Sigmoid colon (tissue), 7 donors: ENCODE data around the gene KRT38. TPM values are rescaled to one million over a fixed set of nuclear protein-coding genes. Genes with fewer than 3 reads are reported as not detected.

Experiments
- DNase-seq: peaks from one replicate; pipeline ENCODE4 v3.0.0-alpha.2; 2019
- H3K27ac ChIP-seq, 4 donors: fragments of 200-600 bp; sonication (generic); one replicate each; pipeline ENCODE4 v1.5.1; 2016 to 2019; ENCODE audit warnings: mild to moderate bottlenecking in 1 of 4
- H3K27me3 ChIP-seq, 3 donors: fragments of 200-600 bp; sonication (generic); one replicate each; pipeline ENCODE4 v1.5.1; 2019; ENCODE audit warnings: mild to moderate bottlenecking in 1 of 3
- H3K36me3 ChIP-seq, 4 donors: fragments of 200-600 bp; sonication (generic); one replicate each; pipeline ENCODE4 v1.5.1; 2016 to 2019
- H3K4me1 ChIP-seq, 4 donors: fragments of 200-600 bp; sonication (generic); one replicate each; pipeline ENCODE4 v1.5.1; 2017 to 2019
- H3K4me3 ChIP-seq, 4 donors: fragments of 200-600 bp; sonication (generic); one replicate each; pipeline ENCODE4 v1.5.1; 2017 to 2019; ENCODE audit warnings: mild to moderate bottlenecking in 2 of 4, moderate library complexity in 1 of 4
- H3K9me3 ChIP-seq, 4 donors: fragments of 200-600 bp in 3 of 4; sonication (generic) in 3 of 4; one replicate each; pipeline versions ENCODE4 v1.5.1 to v1.6.1; 2013 to 2019
- CTCF ChIP-seq, 4 experiments: fragments of 450-650 bp in 3 of 4; fragments of 200-600 bp in 1 of 4; IDR thresholded peaks; one replicate each; pipeline ENCODE4 v1.5.1; 2016 to 2019; ENCODE audit warnings: antibody characterized with exemption in 4 of 4, mild to moderate bottlenecking in 3 of 4, moderate library complexity in 2 of 4
- EP300 ChIP-seq, 4 donors: sonication (generic); formaldehyde crosslinking; IDR thresholded peaks; one replicate each; pipeline ENCODE4 v1.6.1; 2017; ENCODE audit warnings: antibody characterized with exemption in 4 of 4
- POLR2A ChIP-seq, 2 donors: fragments of 450-650 bp; IDR thresholded peaks; one replicate each; pipeline ENCODE4 v1.6.1; 2016; ENCODE audit warnings: antibody characterized with exemption in 2 of 2, mild to moderate bottlenecking in 2 of 2, moderate library complexity in 2 of 2
- POLR2AphosphoS5 ChIP-seq, 4 donors: sonication (generic); formaldehyde crosslinking; IDR thresholded peaks; one replicate each; pipeline ENCODE4 v1.6.1; 2017; ENCODE audit warnings: antibody characterized with exemption in 4 of 4
- WGBS, 2 donors: extraction: QIAGEN DNeasy Blood & Tissue Kit; methylation state at CpG; one replicate each; pipeline ENCODE4 v1.1.7; 2013; 5-methylcytosine and 5-hydroxymethylcytosine counted together
- intact Hi-C: fragments of 100-400 bp; cut with DNase I; formaldehyde crosslinking; loops from one replicate; pipeline ENCODE4 v1.15.1; 2023
- polyA plus RNA-seq, 3 donors: library from polyadenylated mRNA; stranded (reverse); fragments of 200-250 nt; gene quantifications; one replicate each; pipeline ENCODE4 v1.2.3, GENCODE V29; 2013
- total RNA-seq, 4 donors: library from RNA; depleted of rRNA; stranded (reverse); fragments of >200 nt; gene quantifications; one replicate each; pipeline ENCODE4 v1.1.0, GENCODE V29; 2016
- donor health status: healthy with polysubstance abuse.
- donor health status: Bipolar disorder and iron deficiency.
- donor health status: healthy.

Gene KRT38
- total and polyA plus RNA-seq, 7 donors = not detected

GRCh38 chr17:41446806-41447205 lies 6.0 kb upstream of the KRT38 start:
- H3K9me3 ChIP-seq = no peaks in the 10 kb centered on the region
- no peaks in the 10 kb centered on the region for H3K36me3 ChIP-seq
- no peak overlapping the region for H3K27ac ChIP-seq
- no peak for DNase-seq
- WGBS, 2 donors = 62 to 81% methylated on average over 2 of the region's 2 CpGs
- H3K27me3 ChIP-seq = peaks cover 0 to 9% (median 0%) of the 10 kb centered on the region in 3 donors
- TF ChIP-seq POLR2A (IDR thresholded peaks at IDR 0.05) (no peak), POLR2AphosphoS5 (IDR thresholded peaks at IDR 0.05) (no peak), CTCF (IDR thresholded peaks at IDR 0.05) (no peak)
- no peaks in the 10 kb centered on the region for H3K4me1 ChIP-seq
- intact Hi-C loops = no loop called here
- no peak overlapping the region for H3K4me3 ChIP-seq

DNA sequence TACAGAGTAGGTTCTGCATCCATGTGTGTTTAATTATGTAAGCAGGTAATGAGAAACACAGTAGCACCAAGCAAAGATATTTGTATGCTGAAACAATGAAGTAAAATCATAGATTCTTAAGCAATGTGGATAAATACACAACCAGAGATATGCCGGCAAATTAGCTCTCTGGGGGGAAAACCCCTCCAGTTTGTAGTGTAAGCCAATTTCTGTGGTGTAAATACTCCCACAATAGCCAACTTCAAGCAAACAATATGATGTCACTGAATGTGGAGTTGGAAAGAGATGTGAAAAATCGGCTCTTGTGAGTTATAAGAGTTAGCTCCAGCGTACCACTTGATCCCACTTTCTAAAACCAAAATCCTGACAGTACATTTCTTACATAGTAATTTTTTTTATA lies 3.9 kb upstream of the KRT38 start:
- peaks cover 0 to 8% (median 0%) of the 10 kb centered on the region in 3 donors for H3K27me3 ChIP-seq
- H3K9me3 ChIP-seq = no peaks in the 10 kb centered on the region
- DNase-seq = no peak
- H3K36me3 ChIP-seq = no peaks in the 10 kb centered on the region
- WGBS, 2 donors = 58 to 74% methylated on average over 3 of the region's 3 CpGs
- no peak for TF ChIP-seq EP300 (IDR thresholded peaks at IDR 0.05)
- no peaks in the 10 kb centered on the region for H3K4me1 ChIP-seq
- H3K4me3 ChIP-seq = no peak overlapping the region
- intact Hi-C loops = no loop called here
- H3K27ac ChIP-seq = no peak overlapping the region

DNA sequence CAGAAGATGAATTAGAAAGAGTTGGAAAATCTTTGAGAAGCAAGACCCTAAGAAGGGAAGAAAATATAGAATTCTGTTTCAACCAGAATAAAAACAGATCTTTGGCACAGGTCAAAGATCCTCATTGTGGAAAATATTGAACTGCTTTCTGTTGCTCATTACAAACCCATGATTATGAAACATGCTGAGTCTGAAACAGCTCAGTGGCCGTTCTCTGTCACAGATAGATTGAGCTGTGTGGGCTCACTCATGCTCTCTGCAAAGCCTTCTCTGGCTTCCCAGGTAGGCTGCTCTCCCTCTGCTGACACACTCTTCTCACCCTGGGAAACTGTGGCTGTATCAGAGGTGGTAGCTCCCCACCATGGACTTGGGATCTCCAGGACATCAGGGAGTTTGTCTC lies 3.4 kb upstream of the KRT38 start:
- peaks cover 0 to 8% (median 0%) of the 10 kb centered on the region in 3 donors for H3K27me3 ChIP-seq
- no peaks in the 10 kb centered on the region for H3K4me1 ChIP-seq
- DNase-seq = no peak
- no peaks in the 10 kb centered on the region for H3K9me3 ChIP-seq
- H3K27ac ChIP-seq = no peak overlapping the region
- TF ChIP-seq POLR2AphosphoS5 (IDR thresholded peaks at IDR 0.05) (no peak), EP300 (IDR thresholded peaks at IDR 0.05) (no peak), POLR2A (IDR thresholded peaks at IDR 0.05) (no peak), CTCF (IDR thresholded peaks at IDR 0.05) (no peak)
- H3K36me3 ChIP-seq = no peaks in the 10 kb centered on the region
- intact Hi-C loops = no loop called here
- H3K4me3 ChIP-seq = no peak overlapping the region
- WGBS, 2 donors = 80 to 83% methylated on average over 1 of the region's 1 CpG

DNA sequence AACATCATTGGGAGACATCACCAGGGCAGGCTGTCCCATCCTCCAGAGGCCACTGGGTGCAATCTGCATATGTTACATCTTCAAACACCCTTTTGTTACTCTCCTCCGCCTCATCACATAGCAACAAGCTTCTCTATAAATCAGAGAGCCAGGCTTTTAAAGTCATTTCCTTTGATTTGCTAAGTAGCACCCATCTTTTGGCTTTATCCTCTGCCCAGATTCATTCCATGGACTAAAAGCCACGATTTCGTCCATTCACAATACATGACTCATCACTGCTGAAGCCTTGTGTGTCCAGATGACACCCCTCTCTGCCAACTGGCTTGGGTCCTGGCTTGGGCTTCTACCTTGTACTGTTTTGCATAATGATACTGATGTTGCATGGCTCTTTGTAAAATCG lies 2.0 kb upstream of the KRT38 start:
- Histone ChIP-seq H3K9me3 (no peaks in the 10 kb centered on the region), H3K36me3 (no peaks in the 10 kb centered on the region), H3K27ac (no peak overlapping the region), H3K27me3 (peaks cover 0 to 8% (median 0%) of the 10 kb centered on the region in 3 donors), H3K4me1 (no peaks in the 10 kb centered on the region), H3K4me3 (no peak overlapping the region)
- intact Hi-C loops = no loop called here
- TF ChIP-seq EP300 (IDR thresholded peaks at IDR 0.05) (no peak), POLR2AphosphoS5 (IDR thresholded peaks at IDR 0.05) (no peak), POLR2A (IDR thresholded peaks at IDR 0.05) (no peak), CTCF (IDR thresholded peaks at IDR 0.05) (no peak)
- no peak for DNase-seq
- whole genome bisulfite sequencing, 2 donors = 82 to 85% methylated on average over 4 of the region's 4 CpGs

GRCh38 chr17:41439375-41439774 lies 1.4 kb downstream of the KRT38 start:
- no peaks in the 10 kb centered on the region for H3K9me3 ChIP-seq
- no peak overlapping the region for H3K4me3 ChIP-seq
- TF ChIP-seq EP300 (IDR thresholded peaks at IDR 0.05) (no peak), POLR2AphosphoS5 (IDR thresholded peaks at IDR 0.05) (no peak), CTCF (IDR thresholded peaks at IDR 0.05) (no peak), POLR2A (IDR thresholded peaks at IDR 0.05) (no peak)
- 66 to 72% methylated on average over 5 of the region's 5 CpGs for WGBS, 2 donors
- H3K27me3 ChIP-seq = peaks cover 0 to 8% (median 0%) of the 10 kb centered on the region in 3 donors
- intact Hi-C loops = no loop called here
- no peaks in the 10 kb centered on the region for H3K36me3 ChIP-seq
- peaks cover 0 to 6% (median 2%) of the 10 kb centered on the region in 4 donors for H3K4me1 ChIP-seq
- H3K27ac ChIP-seq = no peak overlapping the region
- DNase-seq = no peak
